SK-MEL-5 (cell line): ENCODE measurements around the gene CDK5RAP2. TPM values are rescaled to one million over a fixed set of nuclear protein-coding genes. Genes with fewer than 3 reads are reported as not detected.

Experiments used
- total RNA-seq: library from RNA; depleted of rRNA; stranded (reverse); fragments of >200 nt; shearing (Covaris generic); gene quantifications from 2 replicates; pipeline ENCODE4 v1.2.3, GENCODE V29; 2014; rRNA removed

Gene CDK5RAP2
- total RNA-seq, 1 experiment from 2014 or later, result 114 TPM

Other genes starting within 250 kb of the CDK5RAP2 start
- 23.6 and 24.1 TPM in 2 replicates for gene MEGF9, start 134.3 kb upstream of the CDK5RAP2 start, total RNA-seq
- 26.4 and 30.7 TPM in 2 replicates for gene FBXW2, start 213.2 kb upstream of the CDK5RAP2 start, total RNA-seq